ENCODE data around the gene PBX1.
A peak's percentile ranks its signal among the peaks of the same experiment; 100 is the strongest.

DNA sequence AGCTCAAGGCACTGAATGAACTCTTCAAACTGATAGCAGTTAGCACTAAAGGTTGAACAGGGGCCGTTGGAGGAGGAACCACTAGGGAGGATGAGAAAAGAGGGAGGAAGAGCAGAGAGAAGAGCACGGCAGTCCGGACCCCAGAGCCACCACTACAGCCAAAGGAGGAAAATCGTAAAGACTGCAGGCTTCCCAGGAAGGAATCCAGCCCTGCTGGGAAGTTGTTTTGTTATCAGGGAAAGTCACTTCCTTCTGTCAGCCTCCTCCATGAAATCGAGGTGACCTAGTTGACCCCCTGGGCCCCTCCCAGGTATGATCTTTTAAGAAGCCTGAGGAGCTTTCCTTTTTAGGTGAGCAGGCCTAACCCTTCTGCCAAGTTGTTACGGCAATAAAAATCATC is 88.2 kb downstream of the PBX1 start:
- TF ChIP-seq, protein P1, sequence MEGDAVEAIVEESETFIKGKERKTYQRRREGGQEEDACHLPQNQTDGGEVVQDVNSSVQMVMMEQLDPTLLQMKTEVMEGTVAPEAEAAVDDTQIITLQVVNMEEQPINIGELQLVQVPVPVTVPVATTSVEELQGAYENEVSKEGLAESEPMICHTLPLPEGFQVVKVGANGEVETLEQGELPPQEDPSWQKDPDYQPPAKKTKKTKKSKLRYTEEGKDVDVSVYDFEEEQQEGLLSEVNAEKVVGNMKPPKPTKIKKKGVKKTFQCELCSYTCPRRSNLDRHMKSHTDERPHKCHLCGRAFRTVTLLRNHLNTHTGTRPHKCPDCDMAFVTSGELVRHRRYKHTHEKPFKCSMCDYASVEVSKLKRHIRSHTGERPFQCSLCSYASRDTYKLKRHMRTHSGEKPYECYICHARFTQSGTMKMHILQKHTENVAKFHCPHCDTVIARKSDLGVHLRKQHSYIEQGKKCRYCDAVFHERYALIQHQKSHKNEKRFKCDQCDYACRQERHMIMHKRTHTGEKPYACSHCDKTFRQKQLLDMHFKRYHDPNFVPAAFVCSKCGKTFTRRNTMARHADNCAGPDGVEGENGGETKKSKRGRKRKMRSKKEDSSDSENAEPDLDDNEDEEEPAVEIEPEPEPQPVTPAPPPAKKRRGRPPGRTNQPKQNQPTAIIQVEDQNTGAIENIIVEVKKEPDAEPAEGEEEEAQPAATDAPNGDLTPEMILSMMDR (IDR thresholded peaks at IDR 0.05) = no peak
- TF ChIP-seq POLR2AphosphoS5 (IDR thresholded peaks at IDR 0.05) = peak in 1 of 4 donors; percentile 44
- no peak for TF ChIP-seq EP300 (IDR thresholded peaks at IDR 0.05)

Data from sigmoid colon (tissue), 4 donors.